MM.1S (cell line): Measurements from ENCODE around the gene PRSS36.

Source experiments
- DNase-seq: peaks from one replicate; pipeline ENCODE4 v3.0.0-alpha.2; 2015
- H2AFZ ChIP-seq: fragments of 300-600 bp; sonication (generic); 2 replicates; pipeline ENCODE4 v1.6.0; 2016; ENCODE audit warnings: antibody characterized with exemption, low read length
- H3F3A ChIP-seq: fragments of 300-600 bp; sonication (generic); 2 replicates; pipeline ENCODE4 v1.6.1; 2016; ENCODE audit warnings: mild to moderate bottlenecking, antibody characterized with exemption, low read length, moderate library complexity, mixed read lengths; ENCODE audit not compliant: insufficient read depth
- H3K27ac ChIP-seq: fragments of 300-600 bp; sonication (generic); 2 replicates; pipeline ENCODE4 v1.5.1; 2016; ENCODE audit warnings: mild to moderate bottlenecking, low read length
- H3K27me3 ChIP-seq: fragments of 300-600 bp; sonication (generic); replicated peaks from 2 replicates; pipeline ENCODE4 v1.6.0; 2016; ENCODE audit warnings: low read length; ENCODE audit not compliant: insufficient read depth
- H3K36me3 ChIP-seq: fragments of 300-600 bp; sonication (generic); replicated peaks from 2 replicates; pipeline ENCODE4 v1.6.1; 2016; ENCODE audit warnings: mild to moderate bottlenecking, low read length, mixed read lengths; ENCODE audit not compliant: insufficient read depth
- H3K4me1 ChIP-seq: fragments of 300-600 bp; sonication (generic); 2 replicates; pipeline ENCODE4 v1.6.1; 2016; ENCODE audit warnings: low read length, mixed read lengths
- H3K4me2 ChIP-seq: fragments of 300-600 bp; sonication (generic); 2 replicates; pipeline ENCODE4 v1.6.0; 2016; ENCODE audit warnings: low read depth, low read length
- H3K4me3 ChIP-seq: fragments of 300-600 bp; sonication (generic); 2 replicates; pipeline ENCODE4 v1.5.1; 2016; ENCODE audit warnings: low read length, mixed read lengths
- H3K79me2 ChIP-seq: fragments of 300-600 bp; sonication (generic); 2 replicates; pipeline ENCODE4 v1.6.1; 2016; ENCODE audit warnings: mixed run types, low read length, mixed read lengths
- H3K9ac ChIP-seq: fragments of 300-600 bp; sonication (generic); 2 replicates; pipeline ENCODE4 v1.6.1; 2016; ENCODE audit warnings: low read length, mixed read lengths
- H3K9me2 ChIP-seq: fragments of 300-600 bp; sonication (generic); replicated peaks from 2 replicates; pipeline ENCODE4 v1.6.1; 2016; ENCODE audit warnings: mild to moderate bottlenecking, low read length, mixed read lengths; ENCODE audit not compliant: insufficient read depth
- H3K9me3 ChIP-seq: fragments of 300-600 bp; sonication (generic); replicated peaks from 2 replicates; pipeline ENCODE4 v1.6.1; 2016; ENCODE audit warnings: mild to moderate bottlenecking, low read length, mixed read lengths; ENCODE audit not compliant: insufficient read depth
- H4K20me1 ChIP-seq: fragments of 300-600 bp; sonication (generic); 2 replicates; pipeline ENCODE4 v1.6.1; 2016; ENCODE audit warnings: mild to moderate bottlenecking, low read length, moderate library complexity, mixed read lengths; ENCODE audit not compliant: insufficient read depth
- CTCF ChIP-seq: fragments of 300-600 bp; sonication (generic); IDR thresholded peaks from 2 replicates; pipeline ENCODE4 v1.5.1; 2016; ENCODE audit warnings: antibody characterized with exemption, low read length, mixed read lengths
- EZH2 ChIP-seq: fragments of 300-600 bp; sonication (generic); optimal IDR thresholded peaks from 2 replicates; pipeline ENCODE3; 2017; ENCODE audit warnings: low read depth, mild to moderate bottlenecking, antibody characterized with exemption, low read length, mixed read lengths
- EZH2phosphoT487 ChIP-seq: fragments of 300-600 bp; sonication (generic); IDR thresholded peaks from 2 replicates; pipeline ENCODE4 v1.6.1; 2018; ENCODE audit warnings: antibody characterized with exemption, low read length

Gene PRSS36

GRCh38 chr16:31092330-31092729 is 57.5 kb downstream of the PRSS36 start:
- Histone ChIP-seq H3K4me1 (no peaks in the 10 kb centered on the region), H3K9me3 (no peaks in the 10 kb centered on the region), H2AFZ (no peak overlapping the region), H3K4me3 (no peak overlapping the region), H3K27me3 (no peaks in the 10 kb centered on the region), H3K4me2 (no peak overlapping the region), H3K79me2 (peaks cover 20% of the 10 kb centered on the region), H3K9me2 (no peaks in the 10 kb centered on the region), H3K27ac (no peak overlapping the region), H3K36me3 (no peaks in the 10 kb centered on the region), H3K9ac (no peak overlapping the region), H4K20me1 (no peaks in the 10 kb centered on the region), H3F3A (peaks cover 4% of the 10 kb centered on the region)
- no peak for TF ChIP-seq CTCF
- no peak for TF ChIP-seq EZH2phosphoT487
- TF ChIP-seq EZH2 = no peak
- DNase-seq = no peak

- H3K4me1 ChIP-seq = no peaks in the 10 kb centered on the region
- H3K79me2 ChIP-seq = peaks cover 20% of the 10 kb centered on the region
- peaks cover 4% of the 10 kb centered on the region for H3F3A ChIP-seq
- no peaks in the 10 kb centered on the region for H3K27me3 ChIP-seq
- no peak overlapping the region for H3K4me2 ChIP-seq
- no peak for TF ChIP-seq CTCF
- TF ChIP-seq EZH2 = no peak
- no peak for TF ChIP-seq EZH2phosphoT487
- no peak for DNase-seq
- H4K20me1 ChIP-seq = no peaks in the 10 kb centered on the region
- H3K9ac ChIP-seq = no peak overlapping the region
- no peaks in the 10 kb centered on the region for H3K9me3 ChIP-seq
- no peaks in the 10 kb centered on the region for H3K9me2 ChIP-seq
- no peaks in the 10 kb centered on the region for H3K36me3 ChIP-seq
- H3K27ac ChIP-seq = no peak overlapping the region
- no peak overlapping the region for H3K4me3 ChIP-seq
- H2AFZ ChIP-seq = no peak overlapping the region
Observed at GRCh38 chr16:31090540-31090939, 59.3 kb downstream of the PRSS36 start.

GRCh38 chr16:31089199-31089598 is 60.7 kb downstream of the PRSS36 start:
- no peak overlapping the region for H3K4me3 ChIP-seq

More at GRCh38 chr16:31089199-31089598, 60.7 kb downstream of the PRSS36 start:
- no peaks in the 10 kb centered on the region for H3K9me2 ChIP-seq
- no peak overlapping the region for H3K9ac ChIP-seq
- no peak overlapping the region for H3K4me2 ChIP-seq
- H4K20me1 ChIP-seq = no peaks in the 10 kb centered on the region
- H3K4me1 ChIP-seq = no peaks in the 10 kb centered on the region
- no peaks in the 10 kb centered on the region for H3K27me3 ChIP-seq
- DNase-seq = no peak
- no peak overlapping the region for H2AFZ ChIP-seq
- H3K9me3 ChIP-seq = no peaks in the 10 kb centered on the region
- H3K36me3 ChIP-seq = no peaks in the 10 kb centered on the region
- H3K27ac ChIP-seq = no peak overlapping the region
- peaks cover under 1% of the 10 kb centered on the region; the same call in 1 of the 2 replicates for H3F3A ChIP-seq
- peaks cover 20% of the 10 kb centered on the region for H3K79me2 ChIP-seq
- TF ChIP-seq EZH2 = no peak
- no peak for TF ChIP-seq CTCF
- no peak for TF ChIP-seq EZH2phosphoT487
